A549 treated with DMSO at 1 μM for 4 hours (cell line): ENCODE measurements around the gene PARP14. TPM values are rescaled to one million over a fixed set of nuclear protein-coding genes. Genes with fewer than 3 reads are reported as not detected.

Source experiments
- total RNA-seq: library from RNA; stranded (reverse); fragments of 200-300 nt; extraction: Qiagen RNA extraction; gene quantifications from 5 replicates; pipeline ENCODE4 v1.2.3, GENCODE V29; 2022; ENCODE audit warnings: low read depth

Gene PARP14
- 10.4 to 12.2 TPM (median 11.0 TPM) in 5 replicates for total RNA-seq

DNA sequence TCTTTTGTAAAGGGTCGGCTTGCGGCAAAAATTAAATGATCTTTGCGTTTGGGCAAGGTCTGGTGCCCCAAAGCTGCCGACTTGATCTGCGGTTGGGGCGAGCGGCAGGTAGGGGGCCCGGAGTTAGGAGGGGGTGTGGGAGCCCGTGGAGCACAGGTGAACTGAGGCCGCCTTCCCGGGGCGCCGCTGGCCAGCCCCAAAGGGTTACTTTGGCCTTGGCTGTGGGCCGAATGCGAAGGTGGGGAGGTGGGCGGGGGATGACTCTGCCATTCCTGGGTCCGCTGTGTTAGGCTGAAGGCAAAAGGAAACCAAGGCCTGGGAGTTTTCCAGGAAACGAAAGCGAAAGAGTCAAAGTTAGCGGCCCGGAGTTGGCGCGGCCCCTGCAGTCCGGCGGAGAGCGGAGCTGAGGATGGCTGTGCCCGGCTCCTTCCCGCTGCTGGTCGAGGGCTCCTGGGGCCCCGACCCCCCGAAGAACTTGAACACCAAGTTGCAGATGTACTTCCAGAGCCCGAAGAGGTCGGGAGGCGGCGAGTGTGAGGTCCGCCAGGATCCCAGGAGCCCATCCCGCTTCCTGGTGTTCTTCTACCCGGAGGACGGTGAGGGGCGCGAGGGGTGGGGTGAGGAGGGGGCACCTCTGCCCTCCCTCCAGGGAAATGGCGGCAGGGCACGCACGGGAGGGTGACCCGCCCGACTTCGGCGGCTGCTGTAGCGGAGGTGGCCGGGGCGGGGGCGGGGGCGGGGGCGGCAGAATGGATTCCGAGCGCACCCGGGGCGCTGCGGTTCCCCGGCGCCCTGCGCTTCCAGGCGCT lies at the start of gene PARP14:
PARP14 (plus strand) TSS at position 365 of the 809 bp plus-strand sequence; CDS start at position 410, 45 bp downstream.

Other genes with a start within 250 kb of the PARP14 start
- 54.2 to 77.3 TPM (median 66.2 TPM) in 5 replicates for gene KPNA1, start 165.9 kb upstream of the PARP14 start, total RNA-seq
- gene PARP9, start 116.5 kb upstream of the PARP14 start, total RNA-seq: 4.9 to 7.0 TPM (median 5.5 TPM) in 5 replicates
- gene DTX3L, start 116.5 kb upstream of the PARP14 start, total RNA-seq: 8.3 to 10.7 TPM (median 8.6 TPM) in 5 replicates
- gene PARP15, start 103.2 kb upstream of the PARP14 start, total RNA-seq: not detected in 5 replicates
- gene HSPBAP1, start 113.0 kb downstream of the PARP14 start, total RNA-seq: 5.5 to 6.9 TPM (median 6.3 TPM) in 5 replicates
- gene SLC49A4, start 114.2 kb downstream of the PARP14 start, total RNA-seq: 9.7 to 17.2 TPM (median 15.8 TPM) in 5 replicates